ENCODE data around the gene APOL1.

DNA sequence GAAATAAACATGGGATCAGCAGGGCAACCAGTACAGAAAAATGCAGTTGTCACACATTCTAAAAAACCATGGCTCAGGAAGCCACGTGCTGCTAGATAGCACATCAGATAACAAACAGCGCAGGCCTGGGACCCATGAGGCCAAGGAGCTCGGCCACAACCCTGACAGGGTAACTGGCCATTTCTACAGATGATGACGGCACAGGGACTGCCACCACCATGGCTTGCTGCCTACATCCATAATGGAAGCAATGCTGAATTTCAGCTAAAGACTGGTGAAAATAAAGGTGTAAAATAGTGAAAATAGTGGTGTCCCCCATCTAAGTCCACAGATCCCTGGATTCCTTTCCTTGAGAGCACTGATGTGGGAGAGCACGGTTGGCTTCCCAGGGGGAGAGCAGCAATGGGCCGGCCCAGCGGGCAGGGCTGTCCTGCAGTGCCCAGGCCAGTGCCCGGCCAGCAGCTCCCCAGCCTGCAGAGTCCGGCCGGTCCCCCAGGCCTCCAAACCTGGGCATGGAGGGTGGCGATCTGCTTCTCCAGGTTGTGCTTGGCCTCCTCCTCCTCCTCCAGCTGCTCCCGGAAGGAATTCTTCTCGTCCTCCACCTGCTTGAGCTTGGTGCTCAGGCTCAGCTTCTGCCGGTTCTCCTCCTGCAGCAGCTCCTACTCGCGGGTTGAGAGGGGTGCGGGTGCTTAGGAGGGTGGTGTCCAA lies 40.0 kb downstream of the APOL1 start:
- TF ChIP-seq, protein P1, sequence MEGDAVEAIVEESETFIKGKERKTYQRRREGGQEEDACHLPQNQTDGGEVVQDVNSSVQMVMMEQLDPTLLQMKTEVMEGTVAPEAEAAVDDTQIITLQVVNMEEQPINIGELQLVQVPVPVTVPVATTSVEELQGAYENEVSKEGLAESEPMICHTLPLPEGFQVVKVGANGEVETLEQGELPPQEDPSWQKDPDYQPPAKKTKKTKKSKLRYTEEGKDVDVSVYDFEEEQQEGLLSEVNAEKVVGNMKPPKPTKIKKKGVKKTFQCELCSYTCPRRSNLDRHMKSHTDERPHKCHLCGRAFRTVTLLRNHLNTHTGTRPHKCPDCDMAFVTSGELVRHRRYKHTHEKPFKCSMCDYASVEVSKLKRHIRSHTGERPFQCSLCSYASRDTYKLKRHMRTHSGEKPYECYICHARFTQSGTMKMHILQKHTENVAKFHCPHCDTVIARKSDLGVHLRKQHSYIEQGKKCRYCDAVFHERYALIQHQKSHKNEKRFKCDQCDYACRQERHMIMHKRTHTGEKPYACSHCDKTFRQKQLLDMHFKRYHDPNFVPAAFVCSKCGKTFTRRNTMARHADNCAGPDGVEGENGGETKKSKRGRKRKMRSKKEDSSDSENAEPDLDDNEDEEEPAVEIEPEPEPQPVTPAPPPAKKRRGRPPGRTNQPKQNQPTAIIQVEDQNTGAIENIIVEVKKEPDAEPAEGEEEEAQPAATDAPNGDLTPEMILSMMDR (IDR thresholded peaks at IDR 0.05; ENCODE audit: low read depth, low read length, poor library complexity, severe bottlenecking), result no peak
- TF ChIP-seq EZH2phosphoT487 (IDR thresholded peaks at IDR 0.05; ENCODE audit: borderline replicate concordance, low read length), result no peak
